ENCODE measurements around the gene MROH9. TPM values are rescaled to one million over a fixed set of nuclear protein-coding genes. Genes with fewer than 3 reads are reported as not detected.

The MROH9 gene
- polyA plus RNA-seq, 3 donors, result not detected

DNA sequence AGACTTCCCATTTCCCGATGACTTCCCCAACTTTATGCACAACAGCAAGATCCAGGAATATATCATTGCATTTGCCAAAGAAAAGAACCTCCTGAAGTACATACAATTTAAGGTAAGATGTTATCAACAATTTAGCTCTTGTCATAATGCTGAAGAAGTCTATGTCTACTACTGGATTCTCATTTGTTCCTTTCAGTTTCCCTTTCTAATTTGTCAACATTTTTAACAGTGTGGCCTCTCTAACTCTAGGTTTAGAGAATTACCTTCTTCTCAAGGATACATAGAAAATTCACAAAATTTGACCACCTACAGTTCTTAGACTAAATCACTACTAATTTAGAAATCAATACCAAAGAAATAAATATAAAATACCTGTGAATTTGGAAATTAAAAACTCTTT lies 168.5 kb downstream of the MROH9 start:
- Histone ChIP-seq H3K4me2 (replicated peaks; ENCODE audit: extremely low read depth, low read length, poor library complexity, severe bottlenecking) (no peak overlapping the region), H3K36me3 (replicated peaks in 1 of 2; ENCODE audit: control insufficient read depth in 1 of 2, insufficient read depth in 2 of 2, low read length in 2 of 2) (no peaks in the 10 kb centered on the region), H3K9ac (ENCODE audit: insufficient read depth, low read length, poor library complexity, severe bottlenecking) (no peak overlapping the region), H3K27ac (ENCODE audit: low read depth in 1 of 2, low read length in 2 of 2) (no peak overlapping the region), H3K4me3 (replicated peaks in 1 of 3; ENCODE audit: low read depth in 2 of 3, low read length in 3 of 3) (no peak overlapping the region), H4K20me1 (ENCODE audit: insufficient read depth, low read length) (no peaks in the 10 kb centered on the region), H2AFZ (ENCODE audit: insufficient read depth, low read depth, low read length, poor library complexity, severe bottlenecking) (no peak overlapping the region), H3K9me3 (replicated peaks in 1 of 2; ENCODE audit: control insufficient read depth in 1 of 2, insufficient read depth in 1 of 2, low read length in 2 of 2) (peaks cover 0 to 3% of the 10 kb centered on the region in 2 donors), H3K4me1 (ENCODE audit: control insufficient read depth in 1 of 2, insufficient read depth in 2 of 2, low read length in 2 of 2) (no peaks in the 10 kb centered on the region), H3K27me3 (ENCODE audit: control insufficient read depth in 2 of 2, insufficient read depth in 2 of 2, low read length in 2 of 2) (no peaks in the 10 kb centered on the region), H3K79me2 (ENCODE audit: insufficient read depth, low read length) (no peaks in the 10 kb centered on the region)
- Mint-ChIP-seq H3K9me3 (peaks cover 0 to 4% (median 2%) of the 10 kb centered on the region in 7 donors), H3K4me3 (no peak overlapping the region), H3K36me3 (no peaks in the 10 kb centered on the region), H3K27me3 (ENCODE audit: low read depth in 3 of 3) (peaks cover 0 to 2% (median 1%) of the 10 kb centered on the region in 3 donors), H3K4me1 (no peaks in the 10 kb centered on the region), H3K27ac (no peak overlapping the region)
- WGBS (ENCODE audit: insufficient coverage), result no CpG with 5 or more reads among the region's 1 CpG
- intact Hi-C loops (cut with micrococcal nuclease), result no loop called here
- TF ChIP-seq, protein P1, sequence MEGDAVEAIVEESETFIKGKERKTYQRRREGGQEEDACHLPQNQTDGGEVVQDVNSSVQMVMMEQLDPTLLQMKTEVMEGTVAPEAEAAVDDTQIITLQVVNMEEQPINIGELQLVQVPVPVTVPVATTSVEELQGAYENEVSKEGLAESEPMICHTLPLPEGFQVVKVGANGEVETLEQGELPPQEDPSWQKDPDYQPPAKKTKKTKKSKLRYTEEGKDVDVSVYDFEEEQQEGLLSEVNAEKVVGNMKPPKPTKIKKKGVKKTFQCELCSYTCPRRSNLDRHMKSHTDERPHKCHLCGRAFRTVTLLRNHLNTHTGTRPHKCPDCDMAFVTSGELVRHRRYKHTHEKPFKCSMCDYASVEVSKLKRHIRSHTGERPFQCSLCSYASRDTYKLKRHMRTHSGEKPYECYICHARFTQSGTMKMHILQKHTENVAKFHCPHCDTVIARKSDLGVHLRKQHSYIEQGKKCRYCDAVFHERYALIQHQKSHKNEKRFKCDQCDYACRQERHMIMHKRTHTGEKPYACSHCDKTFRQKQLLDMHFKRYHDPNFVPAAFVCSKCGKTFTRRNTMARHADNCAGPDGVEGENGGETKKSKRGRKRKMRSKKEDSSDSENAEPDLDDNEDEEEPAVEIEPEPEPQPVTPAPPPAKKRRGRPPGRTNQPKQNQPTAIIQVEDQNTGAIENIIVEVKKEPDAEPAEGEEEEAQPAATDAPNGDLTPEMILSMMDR (IDR thresholded peaks at IDR 0.05), result no peak
- DNase-seq, result no peak

DNA sequence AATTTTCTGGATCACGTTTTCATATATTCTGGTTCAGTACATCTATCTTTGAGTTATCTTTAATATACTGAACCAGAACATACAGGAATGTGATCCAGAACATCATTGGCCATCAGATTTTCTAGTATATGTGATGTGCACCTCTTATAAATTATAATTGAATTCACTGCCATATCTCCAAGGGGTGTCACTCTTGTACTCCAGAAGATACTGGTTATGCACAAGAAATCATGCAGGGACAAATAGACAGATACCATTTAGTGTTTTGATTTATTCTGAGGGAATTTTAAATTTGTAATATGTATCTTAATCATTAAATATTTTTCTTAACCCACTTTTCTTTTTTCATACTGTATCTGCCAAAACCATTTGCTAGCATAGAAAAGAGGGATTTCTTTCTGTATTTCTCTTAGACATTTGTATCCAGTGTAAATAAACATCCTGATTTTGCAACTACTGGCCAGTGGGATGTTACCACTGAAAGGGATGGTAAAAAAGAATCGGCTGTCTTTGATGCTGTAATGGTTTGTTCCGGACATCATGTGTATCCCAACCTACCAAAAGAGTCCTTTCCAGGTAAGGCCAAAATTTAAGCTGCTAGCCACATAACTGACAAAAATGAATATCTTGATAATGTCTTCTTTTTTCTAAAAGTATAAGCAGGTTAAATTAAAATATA lies 172.1 kb downstream of the MROH9 start:
- Mint-ChIP-seq H3K27ac (no peak overlapping the region), H3K27me3 (ENCODE audit: low read depth in 3 of 3) (peaks cover 0 to 1% (median 0%) of the 10 kb centered on the region in 3 donors), H3K4me1 (no peaks in the 10 kb centered on the region), H3K36me3 (no peaks in the 10 kb centered on the region), H3K4me3 (no peak overlapping the region), H3K9me3 (no peaks in the 10 kb centered on the region)
- Histone ChIP-seq H3K4me1 (ENCODE audit: control insufficient read depth in 1 of 2, insufficient read depth in 2 of 2, low read length in 2 of 2) (no peaks in the 10 kb centered on the region), H3K27ac (ENCODE audit: low read depth in 1 of 2, low read length in 2 of 2) (no peak overlapping the region), H3K9ac (ENCODE audit: insufficient read depth, low read length, poor library complexity, severe bottlenecking) (no peak overlapping the region), H2AFZ (ENCODE audit: insufficient read depth, low read depth, low read length, poor library complexity, severe bottlenecking) (no peak overlapping the region), H3K79me2 (ENCODE audit: insufficient read depth, low read length) (no peaks in the 10 kb centered on the region), H3K9me3 (replicated peaks in 1 of 2; ENCODE audit: control insufficient read depth in 1 of 2, insufficient read depth in 1 of 2, low read length in 2 of 2) (no peaks in the 10 kb centered on the region), H3K36me3 (replicated peaks in 1 of 2; ENCODE audit: control insufficient read depth in 1 of 2, insufficient read depth in 2 of 2, low read length in 2 of 2) (no peaks in the 10 kb centered on the region), H3K27me3 (ENCODE audit: control insufficient read depth in 2 of 2, insufficient read depth in 2 of 2, low read length in 2 of 2) (no peaks in the 10 kb centered on the region), H3K4me2 (replicated peaks; ENCODE audit: extremely low read depth, low read length, poor library complexity, severe bottlenecking) (no peak overlapping the region), H4K20me1 (ENCODE audit: insufficient read depth, low read length) (no peaks in the 10 kb centered on the region), H3K4me3 (replicated peaks in 1 of 3; ENCODE audit: low read depth in 2 of 3, low read length in 3 of 3) (no peak overlapping the region)
- TF ChIP-seq, protein P1 (IDR thresholded peaks at IDR 0.05), result no peak
- no peak for DNase-seq
- WGBS (ENCODE audit: insufficient coverage), result no CpG with 5 or more reads among the region's 3 CpGs
- intact Hi-C loops (cut with micrococcal nuclease), result no loop called here
